MM.1S (cell line): ENCODE data around the gene EVX2.

Experiments used
- DNase-seq: peaks from one replicate; pipeline ENCODE4 v3.0.0-alpha.2; 2015
- H2AFZ ChIP-seq: fragments of 300-600 bp; sonication (generic); 2 replicates; pipeline ENCODE4 v1.6.0; 2016; ENCODE audit warnings: antibody characterized with exemption, low read length
- H3F3A ChIP-seq: fragments of 300-600 bp; sonication (generic); 2 replicates; pipeline ENCODE4 v1.6.1; 2016; ENCODE audit warnings: mild to moderate bottlenecking, antibody characterized with exemption, low read length, moderate library complexity, mixed read lengths; ENCODE audit not compliant: insufficient read depth
- H3K27ac ChIP-seq: fragments of 300-600 bp; sonication (generic); 2 replicates; pipeline ENCODE4 v1.5.1; 2016; ENCODE audit warnings: mild to moderate bottlenecking, low read length
- H3K27me3 ChIP-seq: fragments of 300-600 bp; sonication (generic); replicated peaks from 2 replicates; pipeline ENCODE4 v1.6.0; 2016; ENCODE audit warnings: low read length; ENCODE audit not compliant: insufficient read depth
- H3K36me3 ChIP-seq: fragments of 300-600 bp; sonication (generic); replicated peaks from 2 replicates; pipeline ENCODE4 v1.6.1; 2016; ENCODE audit warnings: mild to moderate bottlenecking, low read length, mixed read lengths; ENCODE audit not compliant: insufficient read depth
- H3K4me1 ChIP-seq: fragments of 300-600 bp; sonication (generic); 2 replicates; pipeline ENCODE4 v1.6.1; 2016; ENCODE audit warnings: low read length, mixed read lengths
- H3K4me2 ChIP-seq: fragments of 300-600 bp; sonication (generic); 2 replicates; pipeline ENCODE4 v1.6.0; 2016; ENCODE audit warnings: low read depth, low read length
- H3K4me3 ChIP-seq: fragments of 300-600 bp; sonication (generic); 2 replicates; pipeline ENCODE4 v1.5.1; 2016; ENCODE audit warnings: low read length, mixed read lengths
- H3K79me2 ChIP-seq: fragments of 300-600 bp; sonication (generic); 2 replicates; pipeline ENCODE4 v1.6.1; 2016; ENCODE audit warnings: mixed run types, low read length, mixed read lengths
- H3K9ac ChIP-seq: fragments of 300-600 bp; sonication (generic); 2 replicates; pipeline ENCODE4 v1.6.1; 2016; ENCODE audit warnings: low read length, mixed read lengths
- H3K9me2 ChIP-seq: fragments of 300-600 bp; sonication (generic); replicated peaks from 2 replicates; pipeline ENCODE4 v1.6.1; 2016; ENCODE audit warnings: mild to moderate bottlenecking, low read length, mixed read lengths; ENCODE audit not compliant: insufficient read depth
- H3K9me3 ChIP-seq: fragments of 300-600 bp; sonication (generic); replicated peaks from 2 replicates; pipeline ENCODE4 v1.6.1; 2016; ENCODE audit warnings: mild to moderate bottlenecking, low read length, mixed read lengths; ENCODE audit not compliant: insufficient read depth
- H4K20me1 ChIP-seq: fragments of 300-600 bp; sonication (generic); 2 replicates; pipeline ENCODE4 v1.6.1; 2016; ENCODE audit warnings: mild to moderate bottlenecking, low read length, moderate library complexity, mixed read lengths; ENCODE audit not compliant: insufficient read depth
- EZH2 ChIP-seq: fragments of 300-600 bp; sonication (generic); optimal IDR thresholded peaks from 2 replicates; pipeline ENCODE3; 2017; ENCODE audit warnings: low read depth, mild to moderate bottlenecking, antibody characterized with exemption, low read length, mixed read lengths
- EZH2phosphoT487 ChIP-seq: fragments of 300-600 bp; sonication (generic); IDR thresholded peaks from 2 replicates; pipeline ENCODE4 v1.6.1; 2018; ENCODE audit warnings: antibody characterized with exemption, low read length
- TF ChIP-seq, protein P1 (sequence below): fragments of 300-600 bp; sonication (generic); IDR thresholded peaks from 2 replicates; pipeline ENCODE4 v1.5.1; 2016; ENCODE audit warnings: antibody characterized with exemption, low read length, mixed read lengths

Gene EVX2

DNA sequence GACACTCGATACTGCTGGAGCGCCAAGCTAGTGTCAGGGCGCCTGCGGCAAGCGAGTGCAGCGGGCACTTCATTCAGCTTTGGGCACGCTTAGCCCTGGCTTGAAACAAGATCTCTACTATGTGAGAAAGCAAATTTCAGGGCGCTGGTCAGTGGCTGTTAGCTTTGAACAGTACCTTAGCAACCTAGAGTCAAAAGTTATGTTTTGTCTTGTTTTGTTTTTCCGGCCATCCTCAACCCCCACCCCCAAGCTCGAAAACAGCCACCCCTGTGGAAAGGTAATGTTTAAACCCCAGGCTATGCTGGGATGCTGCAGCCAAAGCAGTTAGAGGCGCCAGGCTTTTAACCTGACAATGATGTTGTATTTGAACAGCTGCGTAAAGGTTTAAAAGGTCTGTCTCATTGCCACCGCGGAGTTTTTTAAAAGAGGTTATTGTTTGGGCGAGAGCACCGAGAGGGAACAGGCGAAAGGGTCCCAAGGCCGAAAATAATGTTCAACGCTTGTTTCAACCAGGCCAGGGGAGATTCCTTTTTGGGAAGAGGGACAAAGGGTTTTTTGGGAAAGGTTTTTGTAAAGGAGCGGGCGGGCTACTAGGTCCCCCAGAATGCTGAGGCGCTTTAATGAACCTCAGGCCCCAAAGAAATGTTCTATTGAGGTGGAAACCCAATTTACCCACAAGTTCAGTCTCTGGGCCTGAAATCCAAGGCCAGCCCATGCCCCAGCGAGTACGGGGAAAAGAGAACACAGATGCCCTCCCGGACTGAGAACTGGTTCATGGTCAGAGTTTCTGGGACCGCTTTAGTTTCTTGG is 30.6 kb upstream of the EVX2 start:
- no peaks in the 10 kb centered on the region for H3K4me1 ChIP-seq
- no peaks in the 10 kb centered on the region for H4K20me1 ChIP-seq
- TF ChIP-seq, protein P1, sequence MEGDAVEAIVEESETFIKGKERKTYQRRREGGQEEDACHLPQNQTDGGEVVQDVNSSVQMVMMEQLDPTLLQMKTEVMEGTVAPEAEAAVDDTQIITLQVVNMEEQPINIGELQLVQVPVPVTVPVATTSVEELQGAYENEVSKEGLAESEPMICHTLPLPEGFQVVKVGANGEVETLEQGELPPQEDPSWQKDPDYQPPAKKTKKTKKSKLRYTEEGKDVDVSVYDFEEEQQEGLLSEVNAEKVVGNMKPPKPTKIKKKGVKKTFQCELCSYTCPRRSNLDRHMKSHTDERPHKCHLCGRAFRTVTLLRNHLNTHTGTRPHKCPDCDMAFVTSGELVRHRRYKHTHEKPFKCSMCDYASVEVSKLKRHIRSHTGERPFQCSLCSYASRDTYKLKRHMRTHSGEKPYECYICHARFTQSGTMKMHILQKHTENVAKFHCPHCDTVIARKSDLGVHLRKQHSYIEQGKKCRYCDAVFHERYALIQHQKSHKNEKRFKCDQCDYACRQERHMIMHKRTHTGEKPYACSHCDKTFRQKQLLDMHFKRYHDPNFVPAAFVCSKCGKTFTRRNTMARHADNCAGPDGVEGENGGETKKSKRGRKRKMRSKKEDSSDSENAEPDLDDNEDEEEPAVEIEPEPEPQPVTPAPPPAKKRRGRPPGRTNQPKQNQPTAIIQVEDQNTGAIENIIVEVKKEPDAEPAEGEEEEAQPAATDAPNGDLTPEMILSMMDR = no peak
- TF ChIP-seq EZH2 (no peak), EZH2phosphoT487 (no peak)
- H3K4me3 ChIP-seq = no peak overlapping the region
- no peaks in the 10 kb centered on the region for H3K9me2 ChIP-seq
- no peak overlapping the region for H2AFZ ChIP-seq
- H3K4me2 ChIP-seq = no peak overlapping the region
- no peaks in the 10 kb centered on the region for H3K9me3 ChIP-seq
- H3F3A ChIP-seq = no peaks in the 10 kb centered on the region
- no peaks in the 10 kb centered on the region for H3K36me3 ChIP-seq
- no peak overlapping the region for H3K27ac ChIP-seq
- H3K9ac ChIP-seq = no peak overlapping the region
- no peak for DNase-seq
- no peaks in the 10 kb centered on the region for H3K79me2 ChIP-seq
- peaks cover 70% of the 10 kb centered on the region for H3K27me3 ChIP-seq

- Histone ChIP-seq H3K4me3 (no peak overlapping the region), H3F3A (no peaks in the 10 kb centered on the region), H2AFZ (no peak overlapping the region), H3K9ac (no peak overlapping the region), H3K27ac (no peak overlapping the region), H3K27me3 (peaks cover 74% of the 10 kb centered on the region), H3K9me2 (no peaks in the 10 kb centered on the region), H3K4me1 (no peaks in the 10 kb centered on the region), H4K20me1 (no peaks in the 10 kb centered on the region), H3K9me3 (no peaks in the 10 kb centered on the region), H3K79me2 (no peaks in the 10 kb centered on the region), H3K36me3 (no peaks in the 10 kb centered on the region), H3K4me2 (no peak overlapping the region)
- no peak for DNase-seq
- TF ChIP-seq EZH2phosphoT487 (no peak), EZH2 (no peak)
- TF ChIP-seq, protein P1 = no peak
Measured at GRCh38 chr2:176112375-176113302, 28.9 kb upstream of the EVX2 start.

GRCh38 chr2:176111846-176112374 is 28.1 kb upstream of the EVX2 start:
- H3K9ac ChIP-seq = no peak overlapping the region
- H3K9me3 ChIP-seq = no peaks in the 10 kb centered on the region
- no peaks in the 10 kb centered on the region for H3F3A ChIP-seq
- H3K27me3 ChIP-seq = peaks cover 68% of the 10 kb centered on the region
- no peak overlapping the region for H3K27ac ChIP-seq
- no peak for TF ChIP-seq EZH2phosphoT487
- TF ChIP-seq, protein P1 = no peak
- TF ChIP-seq EZH2 = no peak
- H3K4me1 ChIP-seq = no peaks in the 10 kb centered on the region
- H4K20me1 ChIP-seq = no peaks in the 10 kb centered on the region
- H3K9me2 ChIP-seq = no peaks in the 10 kb centered on the region
- no peak overlapping the region for H2AFZ ChIP-seq
- no peaks in the 10 kb centered on the region for H3K79me2 ChIP-seq
- no peak overlapping the region for H3K4me3 ChIP-seq
- no peaks in the 10 kb centered on the region for H3K36me3 ChIP-seq
- no peak for DNase-seq
- H3K4me2 ChIP-seq = peak overlapping the region; percentile 31; the same call in 1 of the 2 replicates
